GM10248 (cell line): ENCODE results near the gene CD200R1L.

Experiments used
- CTCF ChIA-PET: fragments of 300-600 bp; sonication (Branson Sonifier 250); formaldehyde crosslinking; extraction: SDS; loops from one replicate; lab custom pipeline; 2021; ENCODE audit warnings: antibody characterized with exemption; lab: Yijun Ruan, JAX
- POLR2A ChIA-PET: fragments of 350-650 bp; sonication (Branson Sonifier 250); formaldehyde crosslinking; extraction: SDS; loops from one replicate; lab custom pipeline; 2020; ENCODE audit warnings: antibody characterized with exemption; lab: Yijun Ruan, JAX
- DNase-seq: peaks from one replicate; pipeline ENCODE4 v3.0.0; 2012; ENCODE audit errors: extremely low spot score
- CTCF ChIP-seq: IDR thresholded peaks from 2 replicates; pipeline ENCODE4 v1.5.1; 2012; ENCODE audit warnings: mild to moderate bottlenecking, low read depth; ENCODE audit errors: extremely low read depth, missing control alignments, control extremely low read depth

CD200R1L gene

DNA sequence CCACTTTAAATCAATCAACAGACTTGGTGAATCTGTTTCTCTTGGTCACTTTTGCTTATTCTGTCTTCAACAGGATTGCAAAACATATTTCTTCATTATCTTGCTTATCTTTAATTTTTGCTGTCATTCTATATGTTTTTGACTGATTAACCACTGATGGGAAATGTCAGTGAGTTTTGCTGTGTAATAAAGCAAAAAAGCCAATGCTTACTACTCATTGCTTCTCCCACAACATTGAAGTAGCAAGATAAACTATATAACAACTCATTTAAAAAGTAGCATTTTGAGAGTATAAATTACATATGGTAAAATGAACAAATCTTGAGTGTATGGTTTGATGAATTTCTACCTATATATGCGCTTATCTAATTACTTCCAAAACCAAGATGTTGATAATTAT is 892 bp downstream of the CD200R1L start:
- no peak for TF ChIP-seq CTCF
- ChIA-PET POLR2A (no interaction called here), CTCF (interaction anchor here (1.5 kb wide), 1 partner anchor 27 kb away, joined by 3 read pairs; no protein-coding TSS in a partner anchor)
- DNase-seq, result no peak

DNA sequence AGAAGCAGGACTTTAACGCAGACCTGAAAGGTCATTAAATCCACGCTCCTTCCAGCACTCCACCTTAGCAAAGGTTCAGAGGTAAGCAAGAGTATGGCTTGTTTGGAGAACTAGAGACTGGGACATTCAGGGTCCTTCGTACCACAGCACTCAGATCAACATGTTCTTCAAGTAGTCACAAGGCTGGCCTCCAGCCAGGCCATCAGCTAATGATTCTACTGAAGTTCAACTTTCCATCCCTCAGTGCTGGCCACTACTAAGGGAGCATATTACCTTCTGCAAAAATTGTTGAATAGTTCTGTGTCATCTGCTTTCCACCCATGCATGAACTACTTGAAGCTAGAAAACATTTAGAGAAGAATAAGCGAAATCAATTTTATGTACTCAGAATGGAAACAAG is 17.6 kb downstream of the CD200R1L start:
- DNase-seq, result no peak
- POLR2A ChIA-PET, result no interaction called here
- CTCF ChIA-PET, result interaction anchor here (1.1 to 1.4 kb wide), 2 partner anchors 10 to 26 kb away, joined by 3 to 4 read pairs; no protein-coding TSS in a partner anchor
- no peak for TF ChIP-seq CTCF

DNA sequence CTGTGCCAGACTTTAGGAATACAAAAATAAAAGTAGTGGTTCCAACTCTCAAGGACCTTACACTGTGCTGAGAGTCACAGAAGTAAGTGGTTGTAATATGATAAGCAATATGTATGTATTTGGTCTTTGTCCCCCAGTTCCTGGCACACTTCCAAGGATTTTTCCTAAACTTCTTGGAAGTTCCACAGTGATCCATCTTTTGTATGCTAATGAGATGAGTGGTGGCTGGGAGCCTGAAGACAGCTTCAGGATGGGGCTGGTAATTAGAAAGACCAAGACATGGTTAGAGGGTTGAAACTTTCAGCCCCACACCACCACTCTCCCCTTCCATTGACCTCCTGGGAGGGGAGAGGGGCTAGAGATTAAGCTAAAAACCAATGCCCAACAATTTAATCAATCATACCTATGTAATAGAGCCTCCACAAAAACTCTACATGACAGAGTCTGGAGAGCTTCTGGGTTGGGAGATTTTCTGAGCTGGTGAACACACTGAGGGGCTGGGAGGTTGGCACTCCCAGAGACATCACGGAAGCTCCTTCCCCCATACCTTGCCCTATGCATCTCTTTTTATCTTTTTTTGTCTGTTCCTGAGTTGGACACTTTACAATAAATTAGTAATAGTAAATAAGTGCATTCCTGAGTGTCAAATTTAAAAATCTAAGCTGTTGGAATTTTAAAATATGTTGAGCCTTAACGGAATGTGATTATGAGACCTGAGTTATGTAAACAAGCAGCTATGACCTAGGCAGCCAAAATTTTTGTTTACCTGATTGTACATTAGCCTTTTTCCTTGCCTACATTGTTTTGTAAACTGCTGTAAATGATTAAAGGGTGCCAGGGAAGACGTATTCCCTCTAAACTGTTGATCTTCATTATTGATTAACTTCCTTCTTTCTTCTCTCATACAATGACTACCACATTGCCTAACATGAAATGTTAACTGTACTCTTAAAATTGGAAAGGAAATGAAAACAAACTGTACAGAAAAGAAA is 24.3 kb downstream of the CD200R1L start:
- no peak for DNase-seq
- no peak for TF ChIP-seq CTCF
- CTCF ChIA-PET, result interaction anchor here (1.1 kb wide), 1 partner anchor 157 kb away, joined by 3 read pairs; no protein-coding TSS in a partner anchor
- POLR2A ChIA-PET, result no interaction called here

- DNase-seq, result no peak
- POLR2A ChIA-PET, result no interaction called here
- CTCF ChIA-PET, result interaction anchor here (1.2 to 1.6 kb wide), 4 partner anchors 10 to 28 kb away, joined by 3 to 4 read pairs (median 4); partner anchors contain the start of gene CD200R1L
- TF ChIP-seq CTCF, result no peak
Measured at GRCh38 chr3:112818289-112818688, 28.4 kb downstream of the CD200R1L start.

DNA sequence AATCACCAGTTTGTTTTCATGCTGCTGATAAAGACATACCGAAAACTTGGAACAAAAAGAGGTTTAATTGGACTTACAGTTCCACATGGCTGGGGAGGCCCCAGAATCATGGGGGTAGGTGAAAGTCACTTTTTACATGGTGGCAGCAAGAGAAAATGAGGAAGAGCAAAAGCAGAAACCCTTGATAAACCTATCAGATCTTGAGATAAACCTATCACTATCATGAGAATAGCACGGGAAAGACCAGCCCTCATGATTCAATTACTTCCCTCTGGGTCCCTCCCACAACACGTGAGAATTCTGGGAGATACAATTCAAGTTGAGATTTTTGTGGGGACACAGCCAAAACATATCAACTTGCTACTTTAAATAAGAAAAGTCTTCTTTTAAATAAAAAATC is 28.9 kb downstream of the CD200R1L start:
- DNase-seq, result no peak
- CTCF ChIA-PET, result interaction anchor here (1.3 to 2.4 kb wide), 4 partner anchors 8 to 175 kb away, joined by 3 to 11 read pairs (median 4); no protein-coding TSS in a partner anchor
- POLR2A ChIA-PET, result no interaction called here
- no peak for TF ChIP-seq CTCF

GRCh38 chr3:112817271-112817670 is 29.4 kb downstream of the CD200R1L start:
- CTCF ChIA-PET, result interaction anchor here (1.3 to 2.4 kb wide), 5 partner anchors 8 to 175 kb away, joined by 3 to 11 read pairs (median 3); no protein-coding TSS in a partner anchor
- TF ChIP-seq CTCF, result no peak
- DNase-seq, result no peak
- POLR2A ChIA-PET, result no interaction called here
